Measurements from ENCODE around the gene KDM5C. TPM values are rescaled to one million over a fixed set of nuclear protein-coding genes. Genes with fewer than 3 reads are reported as not detected.

KDM5C gene
- total and polyA plus RNA-seq, 9 of the 15 experiments (the other 6 are each of a cell fraction or from before 2014, with no cell fraction given): 0.62 to 136 (median 52.4) TPM

GRCh38 chrX:53255738-53256191 is 30.8 kb upstream of the KDM5C start (continued):
- TF ChIP-seq RBM22 (IDR thresholded peaks at IDR 0.05; ENCODE audit: low read depth, low read length, poor library complexity, severe bottlenecking) (no peak), BRD9 (IDR thresholded peaks at IDR 0.05; ENCODE audit: low read depth, partially characterized antibody) (no peak), XRCC4 (IDR thresholded peaks at IDR 0.05; ENCODE audit: extremely low read depth, insufficient read depth, insufficient read length) (no peak), PRDM10 (IDR thresholded peaks at IDR 0.05; ENCODE audit: partially characterized antibody) (peak; percentile 97), NKRF (IDR thresholded peaks at IDR 0.05; ENCODE audit: borderline replicate concordance) (no peak), RHOXF2B (CRISPR knock-in tag; conservative IDR thresholded peaks at IDR 0.05) (no peak), BRD4 (IDR thresholded peaks at IDR 0.05) (no peak), MCM7 (IDR thresholded peaks at IDR 0.05) (no peak), RB1 (IDR thresholded peaks at IDR 0.05; ENCODE audit: low read depth) (no peak), TAL1 (IDR thresholded peaks at IDR 0.05) (peak; percentile 87), NONO (IDR thresholded peaks at IDR 0.05; ENCODE audit: low read depth in 2 of 2, low read length in 1 of 2) (no peak; a peak in 1 of 4 replicates), AFF1 (IDR thresholded peaks at IDR 0.05; ENCODE audit: low read depth in 1 of 2, partially characterized antibody in 2 of 2) (no peak), ZNF449 (CRISPR knock-in tag; IDR thresholded peaks at IDR 0.05) (no peak), MNT (conservative IDR thresholded peaks at IDR 0.05) (peak; percentile 70 to 79), RBM15 (IDR thresholded peaks at IDR 0.05; ENCODE audit: insufficient read depth, low read length) (no peak)
